Astrocyte of the cerebellum (primary cell): Measurements from ENCODE around the gene TMTC1.

Experiments used
- DNase-seq: peaks from one replicate; pipeline ENCODE4 v3.0.0-alpha.2; 2011; ENCODE audit warnings: low read depth
- H3K4me3 ChIP-seq: 2 replicates; pipeline ENCODE4 v1.5.1; 2011; ENCODE audit warnings: mild to moderate bottlenecking, low read depth, low read length, moderate library complexity
- CTCF ChIP-seq: IDR thresholded peaks from 2 replicates; pipeline ENCODE4 v1.5.1; 2012; ENCODE audit warnings: low read length, low read depth, moderate library complexity, mild to moderate bottlenecking; ENCODE audit errors: missing control alignments
- in situ Hi-C: cut with HindIII; loops from 2 replicates; pipeline ENCODE4 v1.10.0; 2017; ENCODE audit warnings: low sequenced_read_pairs

TMTC1 gene

GRCh38 chr12:29665107-29665506 is 118.6 kb downstream of the TMTC1 start:
- no peak for DNase-seq
- in situ Hi-C loops, result no loop called here
- no peak for TF ChIP-seq CTCF
- no peak overlapping the region for H3K4me3 ChIP-seq

GRCh38 chr12:29662734-29663323 is 120.9 kb downstream of the TMTC1 start:
- no peak for TF ChIP-seq CTCF
- no peak overlapping the region for H3K4me3 ChIP-seq
- in situ Hi-C loops, result no loop called here
- DNase-seq, result peak; percentile 6

- no peak overlapping the region for H3K4me3 ChIP-seq
- TF ChIP-seq CTCF, result no peak
- DNase-seq, result no peak
- in situ Hi-C loops, result no loop called here
These were observed 122.9 kb downstream of the TMTC1 start for GRCh38 chr12:29660847-29661246.

- no peak for DNase-seq
- no peak for TF ChIP-seq CTCF
- no peak overlapping the region for H3K4me3 ChIP-seq
- in situ Hi-C loops, result no loop called here
These were observed 126.8 kb downstream of the TMTC1 start for GRCh38 chr12:29656762-29657538.

- no peak for TF ChIP-seq CTCF
- H3K4me3 ChIP-seq, result no peak overlapping the region
- DNase-seq, result peak; percentile 12
- in situ Hi-C loops, result no loop called here
These were observed 127.9 kb downstream of the TMTC1 start for GRCh38 chr12:29655861-29656260.

- H3K4me3 ChIP-seq, result no peak overlapping the region
- DNase-seq, result no peak
- TF ChIP-seq CTCF, result no peak
- in situ Hi-C loops, result no loop called here
These were observed 130.5 kb downstream of the TMTC1 start for GRCh38 chr12:29653286-29653685.
